ENCODE data around the gene RNF151. TPM values are rescaled to one million over a fixed set of nuclear protein-coding genes. Genes with fewer than 3 reads are reported as not detected.

The RNF151 gene
- total RNA-seq, 2 donors from 2014 or later: not detected

DNA sequence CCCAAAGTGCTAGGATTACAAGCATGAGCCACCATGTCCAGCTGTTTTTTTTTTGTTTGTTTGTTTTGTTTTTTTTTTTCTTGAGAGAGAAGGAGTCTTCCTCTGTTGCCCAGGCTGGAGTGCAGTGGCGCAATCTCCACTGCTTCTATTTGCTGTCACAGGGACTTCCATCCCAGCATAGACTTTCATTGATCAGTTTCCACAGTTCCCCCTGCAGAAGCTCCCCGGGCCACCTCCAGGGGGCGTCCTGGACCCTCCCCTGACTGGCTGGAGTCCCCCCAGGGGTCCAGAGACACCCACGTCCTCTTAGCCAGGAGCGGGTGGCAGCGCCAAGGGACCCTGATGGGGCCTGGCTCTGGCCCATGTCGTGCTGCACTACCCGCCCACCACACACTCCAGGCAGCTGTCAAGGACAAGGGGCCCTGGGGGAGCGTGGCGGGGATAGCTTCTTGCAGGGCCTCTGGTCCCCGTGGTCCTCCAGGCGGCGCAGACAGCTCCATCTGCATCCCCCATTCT is 49.8 kb downstream of the RNF151 start:
- no peak overlapping the region for H3K4me3 ChIP-seq
- H3K36me3 ChIP-seq: no peaks in the 10 kb centered on the region
- peaks cover 23% of the 10 kb centered on the region for H3K27me3 ChIP-seq
- H3K4me1 ChIP-seq: peaks cover 10% of the 10 kb centered on the region
- H3K9ac ChIP-seq (ENCODE audit: low read depth in 2 of 2, low read length in 2 of 2): no peak overlapping the region
- DNase-seq: no peak
- no peaks in the 10 kb centered on the region for H3K9me3 ChIP-seq
- peak overlapping the region; percentile 72 for H3K27ac ChIP-seq
- intact Hi-C loops (cut with DNase I): no loop called here
- no peak for TF ChIP-seq CTCF (IDR thresholded peaks at IDR 0.05)

Other genes starting within 250 kb of the RNF151 start
- 10 to 100 TPM; 61.3 to 79.7 TPM for gene NME3, start 195.3 kb upstream of the RNF151 start, total RNA-seq
- 10 to 100 TPM; 16.7 to 30.6 TPM for gene EME2, start 194.0 kb upstream of the RNF151 start, total RNA-seq
- 100 to 1,000 TPM; 106 to 227 TPM for gene MRPS34, start 193.7 kb upstream of the RNF151 start, total RNA-seq
- gene SPSB3, start 184.3 kb upstream of the RNF151 start, total RNA-seq: 10 to 100 TPM; 32.7 to 35.9 TPM
- 10 to 100 TPM; 30.0 to 72.8 TPM for gene NUBP2, start 183.9 kb upstream of the RNF151 start, total RNA-seq
- 1 to 10 TPM; 5.7 to 7.0 TPM for gene IGFALS, start 173.2 kb upstream of the RNF151 start, total RNA-seq
- 10 to 100 TPM; 61.9 to 64.7 TPM for gene HAGH, start 140.0 kb upstream of the RNF151 start, total RNA-seq
- gene FAHD1, start 139.7 kb upstream of the RNF151 start, total RNA-seq: 10 to 100 TPM; 55.5 to 73.9 TPM
- under 1 TPM in 1 of 2 donors, not detected in 1; 0.27 TPM for gene MEIOB, start 94.7 kb upstream of the RNF151 start, total RNA-seq
- gene HS3ST6, start 48.4 kb upstream of the RNF151 start, total RNA-seq: under 1 TPM; 0.59 to 0.82 TPM
- 10 to 100 TPM; 33.0 to 61.2 TPM for gene MSRB1, start 23.7 kb upstream of the RNF151 start, total RNA-seq
- not detected for gene RPL3L, start 12.2 kb upstream of the RNF151 start, total RNA-seq
- 100 to 1,000 TPM; 219 to 272 TPM for gene NDUFB10, start 7.3 kb upstream of the RNF151 start, total RNA-seq
- gene RPS2, start 2.0 kb upstream of the RNF151 start, total RNA-seq: 1,000 to 10,000 TPM; 1,996 to 2,736 TPM
- 10 to 100 TPM; 19.4 to 43.1 TPM for gene TBL3, start 5.2 kb downstream of the RNF151 start, total RNA-seq
- gene NOXO1, start 14.6 kb downstream of the RNF151 start, total RNA-seq: 10 to 100 TPM; 43.9 to 80.1 TPM
- 10 to 100 TPM; 76.6 to 79.5 TPM for gene GFER, start 17.3 kb downstream of the RNF151 start, total RNA-seq
- gene SYNGR3, start 23.1 kb downstream of the RNF151 start, total RNA-seq: 1 to 10 TPM; 1.5 to 1.9 TPM
- 10 to 100 TPM; 45.4 to 64.3 TPM for gene ZNF598, start 43.0 kb downstream of the RNF151 start, total RNA-seq
- 1 to 10 TPM; 3.5 to 3.8 TPM for gene NPW, start 52.9 kb downstream of the RNF151 start, total RNA-seq
- gene NHERF2, start 60.0 kb downstream of the RNF151 start, total RNA-seq: 10 to 100 TPM; 64.0 to 77.9 TPM
- gene NTHL1, start 81.0 kb downstream of the RNF151 start, total RNA-seq: 10 to 100 TPM; 30.1 to 96.8 TPM
- gene TSC2, start 81.1 kb downstream of the RNF151 start, total RNA-seq: 100 to 1,000 TPM in 1 of 2 donors, 10 to 100 TPM in 1; 75.3 to 143 TPM
- 10 to 100 TPM; 48.2 to 83.5 TPM for gene PKD1, start 169.0 kb downstream of the RNF151 start, total RNA-seq
- gene RAB26, start 181.8 kb downstream of the RNF151 start, total RNA-seq: 10 to 100 TPM; 18.2 to 24.5 TPM
- 100 to 1,000 TPM; 102 to 131 TPM for gene TRAF7, start 188.9 kb downstream of the RNF151 start, total RNA-seq
- gene CASKIN1, start 229.7 kb downstream of the RNF151 start, total RNA-seq: under 1 TPM; 0.07 to 0.27 TPM
- 10 to 100 TPM; 26.5 to 53.5 TPM for gene MLST8, start 238.6 kb downstream of the RNF151 start, total RNA-seq
- 10 to 100 TPM in 1 of 2 donors, 1 to 10 TPM in 1; 7.7 to 15.2 TPM for gene BRICD5, start 244.0 kb downstream of the RNF151 start, total RNA-seq
- gene PGP, start 248.0 kb downstream of the RNF151 start, total RNA-seq: 10 to 100 TPM; 17.1 to 37.3 TPM